ENCODE measurements around the gene RPS29.
"Not testable (repeated sequence)": the region's sequence is repeated elsewhere in the genome, so short reads cannot be mapped to it uniquely, and the experiment has no call there.

Gene RPS29

DNA sequence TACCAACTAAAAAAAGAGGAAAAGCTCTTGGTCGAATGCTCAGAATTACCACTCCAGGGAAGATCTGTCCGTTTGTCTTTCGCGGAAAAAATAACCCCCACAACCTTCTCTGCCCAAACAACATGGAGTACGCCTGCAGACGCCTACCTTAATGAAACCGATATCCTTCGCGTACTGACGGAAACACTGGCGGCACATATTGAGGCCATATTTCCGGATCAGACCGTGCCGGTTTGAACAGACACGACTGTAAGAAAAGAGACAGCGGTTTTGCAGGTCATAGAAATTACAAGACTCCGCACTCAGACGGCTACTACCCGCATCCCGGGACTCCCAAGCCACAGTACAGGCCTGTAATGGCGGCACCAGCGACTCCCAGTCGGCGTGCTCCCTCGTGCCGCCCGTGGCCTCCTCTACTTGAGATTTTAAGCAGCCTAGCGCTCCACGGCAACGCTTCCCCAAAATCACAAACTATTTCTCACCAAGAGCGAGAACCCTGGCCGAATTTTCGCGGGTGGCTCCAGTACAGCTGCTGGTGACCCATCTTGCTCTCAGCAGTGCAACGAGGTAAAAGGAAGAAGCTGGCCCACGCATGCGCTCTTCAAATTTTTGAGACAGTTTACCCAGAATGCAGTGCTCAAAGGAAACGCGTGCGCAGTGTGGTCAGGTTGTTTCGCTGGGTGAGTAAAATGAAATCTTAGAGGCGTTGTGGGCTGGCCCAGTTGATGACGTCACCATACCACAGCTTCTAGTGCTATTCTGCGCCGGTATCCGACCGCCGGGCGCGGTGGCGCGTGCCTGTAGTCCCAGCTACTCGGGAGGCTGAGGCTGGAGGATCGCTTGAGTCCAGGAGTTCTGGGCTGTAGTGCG is at the start of gene RPS29:
RPS29 (minus strand) TSS at position 578 of the 870 bp plus-strand sequence; CDS start at position 544, 34 bp downstream.
- DNase-seq: no peak

DNA sequence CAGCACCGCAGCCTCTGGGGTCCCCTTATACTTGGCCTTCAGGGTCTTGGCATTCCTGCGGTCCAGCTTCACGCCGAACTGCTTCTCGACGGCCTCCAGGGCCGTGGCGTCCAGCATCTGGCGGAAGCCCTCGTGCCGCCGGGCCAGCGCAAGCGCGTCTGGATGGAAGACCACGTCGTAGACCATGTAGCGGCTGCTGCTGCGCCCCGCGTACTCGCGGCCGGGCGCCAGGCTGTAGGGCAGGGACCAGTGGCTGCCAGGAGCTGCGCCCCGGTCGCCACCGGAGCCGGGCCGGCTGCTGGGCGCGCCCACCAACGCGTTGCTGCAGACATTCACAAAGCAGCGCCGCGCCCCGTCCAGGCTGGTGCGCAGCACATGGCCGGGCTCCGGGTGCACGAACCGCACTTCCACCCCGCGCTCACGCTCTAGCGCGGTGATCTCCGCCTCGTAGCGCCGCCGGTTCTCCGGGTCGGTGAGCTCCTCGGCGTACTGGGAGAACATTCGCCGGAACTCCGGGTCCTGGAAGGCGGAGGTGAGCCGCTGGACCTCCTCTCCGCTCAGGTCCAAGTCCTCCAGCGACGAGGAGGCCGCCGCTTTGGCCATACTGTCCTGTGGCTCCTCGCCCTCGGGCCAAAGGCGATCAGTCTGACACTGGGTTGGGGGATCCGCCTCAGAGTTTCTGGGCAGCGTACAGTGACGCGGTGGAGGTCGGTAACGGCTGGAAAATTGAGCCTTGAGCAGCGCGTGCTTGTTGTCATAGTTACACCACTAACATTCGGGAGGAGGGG is 48.6 kb upstream of the RPS29 start, which contains the start of gene DNAAF2:
DNAAF2 (minus strand) TSS at position 698 of the 788 bp plus-strand sequence; CDS start at position 603, 95 bp downstream.
- DNase-seq: peak; percentile 29

DNA sequence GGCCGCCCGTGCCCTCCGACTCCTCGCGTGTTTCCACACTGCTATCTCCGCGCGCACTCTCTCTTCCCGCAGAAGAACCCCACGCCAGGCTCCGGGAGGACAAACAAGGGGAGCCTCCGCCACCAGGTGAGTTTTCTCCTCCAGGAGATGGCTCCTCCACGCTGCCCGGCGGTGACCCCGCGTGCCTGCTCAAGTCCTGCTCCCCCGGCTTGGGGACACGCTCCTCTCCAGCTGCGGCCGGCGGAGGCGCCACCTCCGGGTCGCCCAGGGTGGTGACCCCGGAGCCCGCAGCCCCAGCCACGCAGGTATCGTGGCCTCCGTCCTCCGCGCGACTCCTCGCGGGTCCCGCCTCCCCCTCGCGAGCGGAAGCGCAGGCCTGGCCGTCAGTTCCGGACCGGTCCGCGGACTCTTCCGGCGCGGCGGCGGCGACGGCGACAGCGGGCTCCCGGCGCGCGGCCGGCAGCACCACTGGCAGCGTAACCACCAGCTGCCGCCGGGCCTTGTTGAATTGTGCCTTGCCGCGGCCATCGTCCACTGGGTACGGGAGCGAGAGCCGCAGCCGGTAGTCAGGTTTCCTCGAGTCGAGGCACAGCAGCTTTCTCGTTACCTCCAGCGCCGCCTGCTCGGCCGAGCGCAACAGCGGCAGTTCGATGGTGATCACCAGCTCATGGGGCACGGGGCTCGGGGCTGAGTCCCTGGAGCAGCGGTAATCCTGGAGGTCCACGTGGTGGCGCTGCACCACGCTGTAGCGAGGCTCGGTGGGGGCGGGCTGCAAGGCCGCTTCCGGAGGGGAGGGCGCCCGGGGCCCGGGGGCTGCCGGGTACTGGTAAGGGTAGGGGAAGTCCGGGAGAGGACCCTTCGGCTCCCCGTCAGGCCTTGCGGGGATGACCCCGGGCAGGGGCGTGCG is 47.7 kb upstream of the RPS29 start:
- no peak for DNase-seq

DNA sequence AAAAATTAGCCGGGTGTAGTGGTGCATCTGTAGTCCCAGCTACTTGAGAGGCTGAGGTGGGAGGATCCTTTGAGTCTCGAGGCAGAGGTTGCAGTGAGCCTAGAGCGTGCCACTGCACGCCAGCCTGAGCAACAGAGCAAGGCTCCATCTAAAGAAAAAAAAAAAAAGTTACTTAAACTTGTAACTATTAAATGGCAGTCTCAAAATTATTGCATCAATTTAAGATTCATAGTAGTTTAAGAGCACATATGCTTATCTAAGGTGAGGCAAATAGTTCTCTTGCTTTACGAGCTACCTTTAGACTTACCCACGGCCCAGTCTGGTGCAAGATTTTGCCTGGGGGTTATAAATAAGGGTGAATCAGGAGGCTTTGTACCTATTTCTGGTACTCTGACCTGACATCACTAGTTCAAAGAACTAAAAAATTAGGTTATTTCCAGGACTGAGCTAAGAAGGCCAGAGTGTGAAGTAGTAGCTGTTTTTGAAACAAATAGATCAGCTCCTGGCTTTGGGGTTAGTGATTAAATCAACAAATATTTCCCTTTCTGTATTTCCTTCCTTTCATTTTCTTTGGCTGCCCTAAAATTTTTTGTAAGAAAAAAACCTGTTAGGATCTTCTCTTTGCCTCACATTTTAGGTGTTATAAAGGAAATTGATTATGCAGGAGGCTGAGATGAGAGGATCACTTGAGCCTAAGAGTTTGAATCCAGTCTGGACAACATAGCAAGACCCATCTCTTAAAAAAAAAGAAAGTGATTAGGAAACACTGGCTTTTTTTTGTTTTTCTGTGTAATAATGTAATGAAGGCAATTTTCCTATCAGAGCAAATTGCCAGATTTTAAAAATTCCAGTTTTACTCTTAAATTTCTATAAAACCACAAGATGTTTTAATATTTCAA is 38.0 kb upstream of the RPS29 start:
- DNase-seq: no peak

DNA sequence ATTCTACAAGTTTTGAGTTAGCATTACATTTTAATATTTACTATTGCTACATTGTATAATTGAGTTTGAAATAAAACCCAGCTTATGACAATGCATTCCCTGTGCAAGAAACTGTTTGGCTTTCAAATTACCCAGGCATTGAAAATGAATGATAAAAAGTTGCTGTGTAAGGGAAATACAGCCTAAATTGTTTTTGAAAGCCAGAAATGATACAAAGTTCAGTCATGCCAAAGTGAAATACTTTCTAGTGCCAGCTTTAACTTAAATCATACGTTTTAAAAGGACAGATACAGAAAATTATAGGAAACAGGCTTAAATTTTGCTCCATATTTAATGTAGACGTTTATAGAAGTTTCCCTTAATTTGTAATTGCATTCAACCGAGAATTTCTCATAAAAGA is 37.2 kb upstream of the RPS29 start:
- DNase-seq: no peak

DNA sequence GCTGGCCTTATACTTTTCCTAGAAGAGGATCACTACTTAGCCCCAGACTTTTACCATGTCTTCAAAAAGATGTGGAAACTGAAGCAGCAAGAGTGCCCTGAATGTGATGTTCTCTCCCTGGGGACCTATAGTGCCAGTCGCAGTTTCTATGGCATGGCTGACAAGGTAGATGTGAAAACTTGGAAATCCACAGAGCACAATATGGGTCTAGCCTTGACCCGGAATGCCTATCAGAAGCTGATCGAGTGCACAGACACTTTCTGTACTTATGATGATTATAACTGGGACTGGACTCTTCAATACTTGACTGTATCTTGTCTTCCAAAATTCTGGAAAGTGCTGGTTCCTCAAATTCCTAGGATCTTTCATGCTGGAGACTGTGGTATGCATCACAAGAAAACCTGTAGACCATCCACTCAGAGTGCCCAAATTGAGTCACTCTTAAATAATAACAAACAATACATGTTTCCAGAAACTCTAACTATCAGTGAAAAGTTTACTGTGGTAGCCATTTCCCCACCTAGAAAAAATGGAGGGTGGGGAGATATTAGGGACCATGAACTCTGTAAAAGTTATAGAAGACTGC is 35.9 kb upstream of the RPS29 start:
- DNase-seq: no peak

DNA sequence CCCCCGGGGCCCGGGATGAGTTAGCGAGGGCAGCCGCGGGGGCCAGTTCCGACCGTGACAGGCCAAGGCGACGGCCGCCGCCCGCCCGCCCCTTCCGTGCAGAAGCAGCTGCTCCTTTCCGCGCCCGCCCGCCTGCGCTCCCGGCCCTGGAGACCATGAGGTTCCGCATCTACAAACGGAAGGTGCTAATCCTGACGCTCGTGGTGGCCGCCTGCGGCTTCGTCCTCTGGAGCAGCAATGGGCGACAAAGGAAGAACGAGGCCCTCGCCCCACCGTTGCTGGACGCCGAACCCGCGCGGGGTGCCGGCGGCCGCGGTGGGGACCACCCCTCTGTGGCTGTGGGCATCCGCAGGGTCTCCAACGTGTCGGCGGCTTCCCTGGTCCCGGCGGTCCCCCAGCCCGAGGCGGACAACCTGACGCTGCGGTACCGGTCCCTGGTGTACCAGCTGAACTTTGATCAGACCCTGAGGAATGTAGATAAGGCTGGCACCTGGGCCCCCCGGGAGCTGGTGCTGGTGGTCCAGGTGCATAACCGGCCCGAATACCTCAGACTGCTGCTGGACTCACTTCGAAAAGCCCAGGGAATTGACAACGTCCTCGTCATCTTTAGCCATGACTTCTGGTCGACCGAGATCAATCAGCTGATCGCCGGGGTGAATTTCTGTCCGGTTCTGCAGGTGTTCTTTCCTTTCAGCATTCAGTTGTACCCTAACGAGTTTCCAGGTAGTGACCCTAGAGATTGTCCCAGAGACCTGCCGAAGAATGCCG is 35.1 kb upstream of the RPS29 start:
- no peak for DNase-seq

DNA sequence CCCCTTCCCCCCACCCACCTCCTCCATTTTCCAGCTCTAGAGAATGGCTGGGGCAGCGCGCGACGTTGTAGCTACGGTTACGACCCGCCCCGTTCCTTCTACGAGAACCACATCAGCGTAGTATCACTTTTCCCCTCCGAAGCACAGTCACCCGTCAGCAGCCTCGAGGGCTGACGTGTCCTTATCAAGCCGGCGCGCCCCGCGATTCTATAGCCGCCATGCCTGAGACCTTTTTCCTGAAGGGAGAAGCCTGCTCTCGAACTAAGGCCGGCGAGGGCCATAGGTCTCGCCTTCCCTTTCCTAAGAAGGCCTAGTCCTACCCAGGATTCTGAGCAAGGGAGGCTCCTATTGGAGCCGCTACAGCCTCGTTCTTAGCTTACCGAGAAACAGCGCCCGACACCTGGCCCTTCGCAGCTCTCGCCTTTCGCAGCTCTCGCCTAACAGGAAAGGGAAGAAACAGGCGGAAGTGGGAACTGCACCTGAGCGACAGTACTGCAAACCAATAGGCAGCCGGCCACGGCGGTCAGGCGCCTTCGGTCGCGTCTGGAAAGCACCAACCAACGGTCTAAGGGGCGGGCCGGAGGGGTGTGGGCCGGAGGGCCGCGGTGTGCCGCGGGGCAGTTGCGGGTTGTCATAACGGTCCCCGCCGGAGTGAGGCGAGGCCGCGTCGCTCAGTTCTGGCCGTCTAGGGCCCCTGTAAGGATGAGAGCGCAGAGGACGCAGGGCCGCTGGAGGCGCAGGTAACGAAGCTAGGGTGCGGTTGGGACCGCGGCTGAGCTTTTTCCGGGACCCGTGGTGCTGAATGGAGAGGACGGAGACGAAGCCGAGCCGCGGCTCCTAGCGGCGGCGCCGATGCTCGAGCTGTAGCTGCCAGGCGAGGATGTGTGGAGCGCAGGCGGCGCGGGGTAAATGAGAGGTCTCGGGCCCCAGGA is 34.3 kb upstream of the RPS29 start, which contains the start of the genes MGAT2 and RPL36AL:
MGAT2 (plus strand) TSS at position 618 of the 932 bp plus-strand sequence. CDS start 470 bp downstream, outside the sequence.
RPL36AL (minus strand) TSS at position 445 of the 932 bp plus-strand sequence. CDS start 1,522 bp downstream, outside the sequence.
- peak; percentile 72 for DNase-seq

DNA sequence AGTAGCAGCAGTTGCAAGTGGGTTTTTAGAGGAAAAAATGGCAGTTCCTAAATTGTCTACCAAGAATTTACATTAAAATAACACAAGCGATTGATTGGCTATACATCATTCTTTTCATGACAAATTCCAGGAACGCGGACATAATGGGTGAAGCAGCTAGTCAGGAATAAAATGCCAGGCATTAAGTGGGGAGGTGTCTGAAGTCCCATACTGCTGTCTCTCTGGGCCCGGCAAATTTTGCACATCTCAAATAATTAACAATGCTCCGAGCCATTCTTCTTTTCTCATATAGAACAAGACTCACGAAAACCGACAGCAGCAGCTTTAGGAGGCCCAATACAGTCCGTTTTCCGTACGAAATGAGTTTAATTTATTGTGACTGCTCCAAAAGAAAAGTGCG is 33.5 kb upstream of the RPS29 start:
- DNase-seq: no peak

DNA sequence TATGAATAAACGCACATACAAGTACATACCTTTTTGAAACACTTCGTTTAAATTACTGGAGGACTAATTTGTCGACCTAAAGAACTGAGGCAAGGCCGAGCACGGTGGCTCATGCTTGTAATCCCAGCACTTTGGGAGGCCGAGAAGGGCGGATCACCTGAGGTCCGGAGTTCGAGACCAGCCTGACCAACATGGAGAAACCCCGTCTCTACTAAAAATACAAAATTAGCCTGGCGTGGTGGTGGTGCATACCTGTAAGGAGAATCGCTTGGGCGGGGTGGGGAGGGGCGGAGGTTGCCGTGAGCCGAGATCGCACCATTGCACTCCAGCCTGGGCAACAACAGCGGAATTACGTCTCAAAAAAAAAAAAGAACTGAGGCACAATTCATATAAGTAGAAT is 33.1 kb upstream of the RPS29 start:
- DNase-seq: not testable (repeated sequence)

DNA sequence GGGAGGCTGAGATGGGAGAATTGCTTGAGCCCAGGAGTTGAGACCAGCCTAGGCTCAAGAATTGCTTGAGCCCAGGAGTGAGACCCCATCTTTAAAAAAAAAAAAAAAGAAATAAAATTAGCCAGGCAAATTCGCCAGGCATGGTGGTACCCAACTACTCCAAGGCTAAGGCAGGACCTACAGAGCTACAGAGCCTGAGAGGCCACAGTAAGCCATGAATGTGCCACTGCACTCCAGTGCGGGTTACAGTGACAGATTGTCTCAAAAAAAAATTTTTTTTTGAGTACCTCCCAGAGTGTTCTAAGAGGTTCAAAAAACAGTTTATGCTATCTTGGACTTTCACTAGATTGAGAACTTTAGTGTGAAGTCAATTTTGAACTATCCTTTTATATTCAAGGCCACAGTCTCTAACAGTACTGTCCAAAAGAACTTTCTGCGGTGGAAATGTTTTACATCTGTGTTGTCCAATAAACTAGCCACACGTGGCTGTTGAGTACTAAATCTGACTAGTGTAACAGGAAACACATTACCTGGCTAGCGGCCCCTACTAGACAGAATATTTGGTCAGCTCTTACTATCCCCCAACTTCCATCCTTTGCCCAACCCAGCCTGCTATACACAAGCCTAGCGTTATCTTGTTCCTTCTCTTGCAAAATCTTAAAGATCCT is 31.8 kb upstream of the RPS29 start:
- no peak for DNase-seq

DNA sequence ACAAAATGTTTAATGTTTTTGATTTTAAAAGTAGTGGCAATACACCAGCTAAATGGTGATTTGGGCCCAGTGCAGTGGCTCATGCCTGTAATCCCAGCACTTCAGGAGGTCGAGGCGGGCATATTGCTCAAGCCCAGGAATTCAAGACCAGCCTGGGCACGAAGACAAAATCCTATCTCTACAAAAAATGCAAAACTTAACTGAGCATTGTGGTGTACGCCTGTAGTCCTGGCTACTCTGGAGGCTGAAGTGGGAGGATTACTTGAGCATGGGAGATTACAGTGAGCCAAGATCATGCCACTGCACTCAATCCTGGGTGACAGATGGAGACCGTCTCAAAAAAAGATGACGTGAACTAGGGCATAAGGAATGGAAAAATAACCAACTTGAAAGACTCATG is 29.6 kb upstream of the RPS29 start:
- DNase-seq: no peak

DNA sequence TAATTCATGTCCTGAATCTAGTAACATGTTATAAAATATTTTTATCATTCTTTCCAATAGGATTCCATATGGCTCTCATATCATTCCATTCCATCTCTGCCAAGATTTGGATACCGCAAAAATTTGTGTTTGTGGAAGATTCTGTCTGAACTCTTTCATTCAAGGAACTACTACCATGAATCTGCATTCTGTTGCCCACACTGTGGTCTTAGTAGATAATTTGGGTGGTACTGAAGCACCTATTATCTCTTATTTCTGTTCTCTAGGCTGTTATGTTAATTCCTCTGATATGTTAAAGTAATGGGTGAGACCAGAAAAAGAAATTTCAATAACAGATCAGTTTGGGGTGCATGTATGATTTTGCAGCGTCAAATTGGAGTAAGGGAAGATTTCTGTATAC is 28.0 kb upstream of the RPS29 start:
- DNase-seq: no peak

DNA sequence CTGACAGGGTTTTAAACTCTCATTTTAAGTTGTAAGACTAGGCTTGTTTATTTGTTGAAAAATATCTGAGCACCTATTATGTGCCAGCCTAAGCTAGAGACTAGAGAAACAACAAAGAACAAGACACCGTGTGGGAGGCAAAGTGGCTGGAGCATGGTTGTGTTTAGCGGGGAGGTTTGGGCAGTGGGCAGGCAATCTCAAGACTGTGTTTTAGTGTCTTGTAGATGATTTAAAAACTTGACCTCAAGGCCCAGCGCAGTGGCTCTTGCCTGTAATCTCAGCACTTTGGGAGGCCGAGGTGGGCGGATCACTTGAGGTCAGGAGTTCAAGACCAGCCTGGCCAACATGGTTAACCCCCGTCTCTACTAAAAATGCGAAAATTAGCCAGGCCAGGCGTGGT is 26.5 kb upstream of the RPS29 start:
- no peak for DNase-seq

DNA sequence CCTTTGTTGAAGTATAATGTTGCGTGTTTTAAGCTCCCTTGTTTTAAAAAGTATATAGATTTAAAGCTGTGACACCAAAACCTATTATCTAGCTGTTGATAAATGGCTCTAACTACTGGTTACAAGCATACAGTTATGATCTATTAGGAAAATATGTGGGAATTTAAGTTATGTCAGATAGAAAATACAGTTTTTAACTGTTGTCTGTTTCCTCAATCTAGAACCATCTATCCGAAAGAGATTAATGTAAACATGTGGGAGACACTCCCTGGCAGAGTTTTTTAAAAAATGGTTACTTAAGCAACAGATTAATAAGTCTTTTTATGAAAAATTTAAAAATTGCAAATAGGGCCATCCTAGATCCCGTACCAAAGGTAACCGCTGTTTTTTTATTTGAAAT is 26.1 kb upstream of the RPS29 start:
- no peak for DNase-seq

DNA sequence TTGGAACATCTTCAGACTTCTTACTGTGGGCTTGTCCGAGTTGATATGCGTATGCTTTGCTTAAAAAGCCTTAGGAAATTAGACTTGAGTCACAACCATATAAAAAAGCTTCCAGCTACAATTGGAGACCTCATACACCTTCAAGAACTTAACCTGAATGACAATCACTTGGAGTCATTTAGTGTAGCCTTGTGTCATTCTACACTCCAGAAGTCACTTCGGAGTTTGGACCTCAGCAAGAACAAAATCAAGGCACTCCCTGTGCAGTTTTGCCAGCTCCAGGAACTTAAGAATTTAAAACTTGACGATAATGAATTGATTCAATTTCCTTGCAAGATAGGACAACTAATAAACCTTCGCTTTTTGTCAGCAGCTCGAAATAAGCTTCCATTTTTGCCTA is 21.4 kb upstream of the RPS29 start:
- DNase-seq: no peak

DNA sequence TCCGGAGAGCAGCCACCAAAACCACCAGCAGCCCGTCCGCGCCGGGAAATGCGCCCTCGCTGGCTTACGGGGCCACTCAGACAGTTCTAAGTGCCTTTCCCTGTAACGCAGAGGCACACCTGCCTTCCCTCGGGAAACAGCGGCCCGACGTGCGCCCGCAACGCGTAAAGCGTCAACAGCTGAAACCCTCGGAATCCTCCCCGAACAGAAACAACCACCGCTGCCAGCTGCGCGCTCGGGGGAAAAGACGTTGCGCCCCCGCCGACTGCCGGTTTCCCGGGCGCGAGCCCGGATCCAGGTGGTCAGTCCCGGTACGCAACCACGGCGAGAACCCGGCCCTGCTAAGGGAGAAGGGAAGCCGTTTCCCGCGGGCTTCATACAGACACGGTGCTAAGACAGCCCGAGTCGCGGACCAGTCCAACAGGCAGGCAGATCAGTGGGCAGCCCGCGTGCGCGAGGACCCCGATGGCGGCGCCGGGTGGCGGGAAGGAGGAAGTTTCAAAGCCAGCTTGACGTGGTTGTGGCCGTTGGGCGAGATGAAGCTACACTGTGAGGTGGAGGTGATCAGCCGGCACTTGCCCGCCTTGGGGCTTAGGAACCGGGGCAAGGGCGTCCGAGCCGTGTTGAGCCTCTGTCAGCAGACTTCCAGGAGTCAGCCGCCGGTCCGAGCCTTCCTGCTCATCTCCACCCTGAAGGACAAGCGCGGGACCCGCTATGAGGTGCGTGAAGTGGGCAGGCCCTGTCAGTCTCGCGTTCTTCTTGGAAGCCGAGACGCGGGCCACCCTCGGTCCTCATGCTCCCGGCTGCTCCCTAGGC is 12.5 kb upstream of the RPS29 start, which contains the start of gene LRR1:
LRR1 (plus strand) TSS at position 456 of the 816 bp plus-strand sequence; CDS start at position 537, 81 bp downstream.
- DNase-seq: peak; percentile 19

DNA sequence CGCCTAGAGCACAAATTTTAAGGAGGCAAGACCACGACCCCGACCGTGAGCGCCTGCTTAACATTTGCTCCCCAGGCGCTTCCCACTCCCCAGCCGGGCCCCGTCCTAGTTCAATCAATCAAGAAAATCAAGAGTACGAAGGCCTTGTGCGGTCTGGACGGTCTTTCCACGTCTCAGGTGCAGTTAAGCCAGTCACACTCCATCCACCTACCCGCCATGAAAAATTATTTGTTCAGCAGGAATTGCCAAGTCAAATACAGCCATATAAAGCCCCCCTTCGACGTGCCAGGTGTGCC is 12.0 kb upstream of the RPS29 start:
- DNase-seq: no peak

All from cortex of kidney (tissue), 1 donor.